H9 (cell line): ENCODE data around the gene RPL27. TPM values are rescaled to one million over a fixed set of nuclear protein-coding genes. Genes with fewer than 3 reads are reported as not detected.
"Not testable (repeated sequence)": the region's sequence is repeated elsewhere in the genome, so short reads cannot be mapped to it uniquely, and the experiment has no call there.

Experiments used
- DNase-seq: peaks from one replicate; pipeline ENCODE4 v3.0.0-alpha.2; 2017
- H2AFZ ChIP-seq: one replicate; pipeline ENCODE4 v1.6.1; 2013; ENCODE audit warnings: mild to moderate bottlenecking, low read length, control low read depth, moderate library complexity
- H2AK5ac ChIP-seq: 2 replicates; pipeline ENCODE4 v1.6.1; 2013; ENCODE audit warnings: low read length, control low read depth, mixed read lengths; ENCODE audit not compliant: insufficient read length
- H2BK120ac ChIP-seq: one replicate; pipeline ENCODE4 v1.6.1; 2013; ENCODE audit warnings: low read depth, mild to moderate bottlenecking, low read length, control low read depth, inconsistent platforms; ENCODE audit not compliant: poor library complexity, severe bottlenecking
- H2BK12ac ChIP-seq: 2 replicates; pipeline ENCODE4 v1.6.1; 2013; ENCODE audit warnings: low read length, control low read depth, mixed read lengths, low read depth; ENCODE audit not compliant: insufficient read length
- H2BK15ac ChIP-seq: 2 replicates; pipeline ENCODE4 v1.6.1; 2013; ENCODE audit warnings: low read depth, low read length, control low read depth
- H2BK20ac ChIP-seq: one replicate; pipeline ENCODE4 v1.6.1; 2013; ENCODE audit warnings: low read depth, mild to moderate bottlenecking, low read length, control low read depth, inconsistent platforms; ENCODE audit not compliant: poor library complexity, severe bottlenecking
- H2BK5ac ChIP-seq: 2 replicates; pipeline ENCODE4 v1.6.1; 2013; ENCODE audit warnings: low read length, control low read depth, mixed read lengths; ENCODE audit not compliant: insufficient read length
- H3K14ac ChIP-seq: 2 replicates; pipeline ENCODE4 v1.6.1; 2013; ENCODE audit warnings: low read length, control low read depth; ENCODE audit not compliant: insufficient read depth
- H3K18ac ChIP-seq: 2 replicates; pipeline ENCODE4 v1.6.1; 2013; ENCODE audit warnings: low read depth, mild to moderate bottlenecking, mixed read lengths, low read length, control low read depth; ENCODE audit not compliant: insufficient read length
- H3K23ac ChIP-seq: 2 replicates; pipeline ENCODE4 v1.6.1; 2013; ENCODE audit warnings: low read length, control low read depth, mixed read lengths, low read depth; ENCODE audit not compliant: insufficient read length
- H3K23me2 ChIP-seq: 2 replicates; pipeline ENCODE4 v1.6.1; 2013; ENCODE audit warnings: low read depth, mild to moderate bottlenecking, mixed read lengths, low read length, control low read depth; ENCODE audit not compliant: insufficient read length, poor library complexity, severe bottlenecking
- H3K27ac ChIP-seq: 2 replicates; pipeline ENCODE4 v1.5.1; 2013; ENCODE audit warnings: low read length, control low read depth, mixed read lengths, low read depth; ENCODE audit not compliant: insufficient read length
- H3K27me3 ChIP-seq: 2 replicates; pipeline ENCODE4 v1.6.1; 2013; ENCODE audit warnings: low read length, control low read depth, inconsistent platforms; ENCODE audit not compliant: insufficient read depth
- H3K4ac ChIP-seq: 2 replicates; pipeline ENCODE4 v1.6.1; 2013; ENCODE audit warnings: low read depth, mild to moderate bottlenecking, control low read depth, inconsistent platforms, low read length, moderate library complexity
- H3K4me1 ChIP-seq: 2 replicates; pipeline ENCODE4 v1.6.1; 2013; ENCODE audit warnings: low read length, control low read depth, inconsistent platforms; ENCODE audit not compliant: insufficient read depth
- H3K4me2 ChIP-seq: 2 replicates; pipeline ENCODE4 v1.6.1; 2013; ENCODE audit warnings: low read length, control low read depth, mixed read lengths; ENCODE audit not compliant: insufficient read length, insufficient read depth
- H3K56ac ChIP-seq: 2 replicates; pipeline ENCODE4 v1.6.1; 2013; ENCODE audit warnings: low read depth, mild to moderate bottlenecking, mixed read lengths, low read length, control low read depth; ENCODE audit not compliant: insufficient read length
- H3K79me1 ChIP-seq: 2 replicates; pipeline ENCODE4 v1.6.1; 2013; ENCODE audit warnings: low read depth, mild to moderate bottlenecking, moderate library complexity, low read length, control low read depth, inconsistent platforms; ENCODE audit not compliant: insufficient read depth, poor library complexity, severe bottlenecking
- H3K79me2 ChIP-seq: 2 replicates; pipeline ENCODE4 v1.6.1; 2013; ENCODE audit warnings: low read length, control low read depth, inconsistent platforms; ENCODE audit not compliant: insufficient read depth
- H3K9ac ChIP-seq: 2 replicates; pipeline ENCODE4 v1.6.1; 2013; ENCODE audit warnings: low read length, control low read depth, mixed read lengths; ENCODE audit not compliant: insufficient read length; ENCODE audit errors: extremely low read depth
- H3K9me3 ChIP-seq: one replicate; pipeline ENCODE4 v1.6.1; 2013; ENCODE audit warnings: low read depth, low read length, inconsistent platforms; ENCODE audit not compliant: control insufficient read depth
- H3T11ph ChIP-seq: one replicate; pipeline ENCODE4 v1.6.1; 2013; ENCODE audit warnings: mild to moderate bottlenecking, low read length, control low read depth, inconsistent platforms
- H4K20me1 ChIP-seq: one replicate; pipeline ENCODE4 v1.6.1; 2013; ENCODE audit not compliant: control insufficient read depth, insufficient read length, insufficient read depth
- H4K5ac ChIP-seq: 2 replicates; pipeline ENCODE4 v1.6.1; 2013; ENCODE audit warnings: low read depth, mild to moderate bottlenecking, mixed read lengths, low read length, control low read depth; ENCODE audit not compliant: insufficient read length
- H4K8ac ChIP-seq: replicated peaks from 2 replicates; pipeline ENCODE4 v1.6.1; 2013; ENCODE audit warnings: low read length, control low read depth, mixed read lengths, low read depth; ENCODE audit not compliant: insufficient read length
- H4K91ac ChIP-seq: 2 replicates; pipeline ENCODE4 v1.6.1; 2013; ENCODE audit warnings: low read depth, mild to moderate bottlenecking, moderate library complexity, mixed read lengths, low read length, control low read depth; ENCODE audit not compliant: insufficient read length
- H3K27ac Mint-ChIP-seq, 3 experiments: 2 replicates in 2 of 3; 3 replicates in 1 of 3; pipeline ENCODE4 v1.8.0; 2020 to 2021; ENCODE audit warnings: mixed read lengths in 3 of 3, mild to moderate bottlenecking in 1 of 3, moderate library complexity in 1 of 3
- H3K27me3 Mint-ChIP-seq: 2 replicates; pipeline ENCODE4 v1.8.0; 2021; ENCODE audit warnings: low read depth, mild to moderate bottlenecking, moderate library complexity, mixed read lengths
- H3K36me3 Mint-ChIP-seq, 3 experiments: 2 replicates in 2 of 3; 3 replicates in 1 of 3; pipeline ENCODE4 v1.8.0; 2020 to 2021; ENCODE audit warnings: low read depth in 3 of 3, mixed read lengths in 3 of 3; ENCODE audit not compliant: insufficient read depth in 1 of 3
- H3K4me1 Mint-ChIP-seq, 2 experiments: 2 replicates each; pipeline ENCODE4 v1.8.0; 2020; ENCODE audit warnings: mixed read lengths in 2 of 2
- H3K4me3 Mint-ChIP-seq, 2 experiments: 2 replicates in 1 of 2; 3 replicates in 1 of 2; pipeline ENCODE4 v1.8.0; 2020 to 2021; ENCODE audit warnings: mild to moderate bottlenecking in 2 of 2, mixed read lengths in 2 of 2, moderate library complexity in 1 of 2
- H3K9me3 Mint-ChIP-seq, 2 experiments: 2 replicates in 1 of 2; 3 replicates in 1 of 2; pipeline ENCODE4 v1.8.0; 2020; ENCODE audit warnings: mild to moderate bottlenecking in 2 of 2, mixed read lengths in 2 of 2, moderate library complexity in 1 of 2
- WGBS: extraction: QIAGEN DNeasy Blood & Tissue Kit; methylation state at CpG from one replicate; pipeline ENCODE4 v1.1.7; 2013; ENCODE audit warnings: missing lambda C conversion rate, low lambda C conversion rate, mixed read lengths; ENCODE audit not compliant: insufficient read length; ENCODE audit errors: extremely low coverage; 5-methylcytosine and 5-hydroxymethylcytosine counted together
- total RNA-seq: library from RNA; stranded (reverse); gene quantifications from 2 replicates; pipeline ENCODE4 v1.2.1, GENCODE V29; 2021
- TF ChIP-seq, protein P1 (sequence below): fragments of 200-600 bp; sonication (generic); conservative IDR thresholded peaks from 3 replicates; pipeline ENCODE4 v1.8.0; 2021; ENCODE audit warnings: antibody characterized with exemption, mild to moderate bottlenecking

The RPL27 gene
- total RNA-seq, 1 experiment from 2014 or later, result 1,514 TPM

GRCh38 chr17:42992872-42993271 lies 5.3 kb upstream of the RPL27 start:
- Histone ChIP-seq H3K27ac (no peak overlapping the region), H3K23me2 (no peaks in the 10 kb centered on the region), H4K20me1 (no peaks in the 10 kb centered on the region), H3K56ac (no peak overlapping the region), H3K9me3 (no peaks in the 10 kb centered on the region), H3K9ac (no peak overlapping the region), H2BK12ac (no peak overlapping the region), H2BK120ac (no peak overlapping the region), H3K23ac (no peak overlapping the region), H2BK5ac (no peak overlapping the region), H2AK5ac (no peak overlapping the region), H3T11ph (no peak overlapping the region), H3K4me1 (no peaks in the 10 kb centered on the region), H3K79me2 (no peaks in the 10 kb centered on the region), H4K5ac (no peak overlapping the region), H3K4me2 (no peak overlapping the region), H2BK15ac (no peak overlapping the region), H3K14ac (no peak overlapping the region), H2BK20ac (no peak overlapping the region), H3K79me1 (no peaks in the 10 kb centered on the region), H2AFZ (no peak overlapping the region), H4K8ac (no peak overlapping the region), H3K27me3 (no peaks in the 10 kb centered on the region), H3K4ac (no peak overlapping the region), H4K91ac (no peak overlapping the region), H3K18ac (no peak overlapping the region)
- H3K27ac Mint-ChIP-seq, result no peak overlapping the region
- no peaks in the 10 kb centered on the region for H3K27me3 Mint-ChIP-seq
- DNase-seq, result no peak
- H3K4me1 Mint-ChIP-seq, result peaks cover 8 to 10% of the 10 kb centered on the region in 2 experiments
- no peaks in the 10 kb centered on the region for H3K9me3 Mint-ChIP-seq
- H3K36me3 Mint-ChIP-seq, result peaks cover 27 to 58% (median 52%) of the 10 kb centered on the region in 3 experiments; a peak in 6 of 7 replicates
- TF ChIP-seq, protein P1, sequence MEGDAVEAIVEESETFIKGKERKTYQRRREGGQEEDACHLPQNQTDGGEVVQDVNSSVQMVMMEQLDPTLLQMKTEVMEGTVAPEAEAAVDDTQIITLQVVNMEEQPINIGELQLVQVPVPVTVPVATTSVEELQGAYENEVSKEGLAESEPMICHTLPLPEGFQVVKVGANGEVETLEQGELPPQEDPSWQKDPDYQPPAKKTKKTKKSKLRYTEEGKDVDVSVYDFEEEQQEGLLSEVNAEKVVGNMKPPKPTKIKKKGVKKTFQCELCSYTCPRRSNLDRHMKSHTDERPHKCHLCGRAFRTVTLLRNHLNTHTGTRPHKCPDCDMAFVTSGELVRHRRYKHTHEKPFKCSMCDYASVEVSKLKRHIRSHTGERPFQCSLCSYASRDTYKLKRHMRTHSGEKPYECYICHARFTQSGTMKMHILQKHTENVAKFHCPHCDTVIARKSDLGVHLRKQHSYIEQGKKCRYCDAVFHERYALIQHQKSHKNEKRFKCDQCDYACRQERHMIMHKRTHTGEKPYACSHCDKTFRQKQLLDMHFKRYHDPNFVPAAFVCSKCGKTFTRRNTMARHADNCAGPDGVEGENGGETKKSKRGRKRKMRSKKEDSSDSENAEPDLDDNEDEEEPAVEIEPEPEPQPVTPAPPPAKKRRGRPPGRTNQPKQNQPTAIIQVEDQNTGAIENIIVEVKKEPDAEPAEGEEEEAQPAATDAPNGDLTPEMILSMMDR, result no peak
- no CpG with 5 or more reads among the region's 5 CpGs for WGBS
- no peak overlapping the region for H3K4me3 Mint-ChIP-seq

DNA sequence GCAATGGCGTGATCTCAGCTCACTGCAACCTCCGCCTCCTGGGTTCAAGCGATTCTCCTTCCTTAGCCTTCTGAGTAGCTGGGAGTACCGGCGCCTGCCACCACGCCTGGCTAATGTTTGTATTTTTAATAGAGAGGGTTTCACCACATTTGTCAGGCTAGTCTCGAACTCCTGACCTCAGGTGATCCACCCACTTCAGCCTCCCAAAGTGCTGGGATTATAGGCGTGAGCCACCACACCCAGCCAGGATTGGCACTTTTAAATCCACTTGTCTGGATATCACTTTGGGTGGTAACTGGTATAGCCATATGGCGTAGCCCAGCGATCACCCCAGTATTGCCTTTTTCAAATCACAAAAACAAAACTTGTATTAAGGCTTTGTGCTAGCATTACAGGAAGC lies 4.3 kb upstream of the RPL27 start:
- not testable (repeated sequence) for H4K91ac ChIP-seq, H3K4ac ChIP-seq, H3K79me2 ChIP-seq, H3K4me2 ChIP-seq, H3K23ac ChIP-seq, H3K9me3 Mint-ChIP-seq, H3K79me1 ChIP-seq, H3K27ac ChIP-seq, H4K5ac ChIP-seq, H3K4me1 ChIP-seq, H3K9me3 ChIP-seq, H3T11ph ChIP-seq, H3K23me2 ChIP-seq, H3K27me3 Mint-ChIP-seq, H4K8ac ChIP-seq, H3K27me3 ChIP-seq, H2BK12ac ChIP-seq, H3K27ac Mint-ChIP-seq, DNase-seq, H2AFZ ChIP-seq, H2BK120ac ChIP-seq, H3K56ac ChIP-seq, H3K4me3 Mint-ChIP-seq, H2BK15ac ChIP-seq, H4K20me1 ChIP-seq, H2BK5ac ChIP-seq, H3K14ac ChIP-seq, H3K9ac ChIP-seq, H2AK5ac ChIP-seq, H2BK20ac ChIP-seq, H3K18ac ChIP-seq
- Mint-ChIP-seq H3K36me3 (peaks cover 26 to 54% (median 48%) of the 10 kb centered on the region in 3 experiments; a peak in 6 of 7 replicates), H3K4me1 (peaks cover 9 to 11% of the 10 kb centered on the region in 2 experiments)
- no CpG with 5 or more reads among the region's 10 CpGs for WGBS
